Mesothelial cell of epicardium (in vitro differentiated cells): ENCODE measurements around the gene PACRG. TPM values are rescaled to one million over a fixed set of nuclear protein-coding genes. Genes with fewer than 3 reads are reported as not detected.

Experiments
- DNase-seq, 2 experiments: peaks; one replicate each; pipeline ENCODE4 v3.0.0; 2021; ENCODE audit warnings: low spot score in 2 of 2; ENCODE audit not compliant: unreplicated experiment in 2 of 2
- H3K27ac Mint-ChIP-seq: 2 replicates; pipeline ENCODE4 v1.8.0; 2021; ENCODE audit warnings: mixed read lengths
- H3K27me3 Mint-ChIP-seq: 2 replicates; pipeline ENCODE4 v1.8.0; 2021; ENCODE audit warnings: low read depth, mixed read lengths
- H3K36me3 Mint-ChIP-seq: 2 replicates; pipeline ENCODE4 v1.8.0; 2021; ENCODE audit warnings: mixed read lengths
- H3K4me1 Mint-ChIP-seq: 2 replicates; pipeline ENCODE4 v1.8.0; 2021; ENCODE audit warnings: mixed read lengths
- H3K4me3 Mint-ChIP-seq: 2 replicates; pipeline ENCODE4 v1.8.0; 2021; ENCODE audit warnings: mild to moderate bottlenecking, moderate library complexity, mixed read lengths
- H3K9me3 Mint-ChIP-seq: 2 replicates; pipeline ENCODE4 v1.8.0; 2021; ENCODE audit warnings: mixed read lengths
- CTCF ChIP-seq: fragments of 200-600 bp; sonication (generic); IDR thresholded peaks from one replicate; pipeline ENCODE4 v1.5.0; 2021; ENCODE audit warnings: antibody characterized with exemption; ENCODE audit not compliant: unreplicated experiment
- total RNA-seq: library from RNA; stranded (reverse); gene quantifications from 3 replicates; pipeline ENCODE4 v1.2.1, GENCODE V29; 2021

PACRG gene
- total RNA-seq, 1 donor from 2014 or later, result 1.6 TPM

DNA sequence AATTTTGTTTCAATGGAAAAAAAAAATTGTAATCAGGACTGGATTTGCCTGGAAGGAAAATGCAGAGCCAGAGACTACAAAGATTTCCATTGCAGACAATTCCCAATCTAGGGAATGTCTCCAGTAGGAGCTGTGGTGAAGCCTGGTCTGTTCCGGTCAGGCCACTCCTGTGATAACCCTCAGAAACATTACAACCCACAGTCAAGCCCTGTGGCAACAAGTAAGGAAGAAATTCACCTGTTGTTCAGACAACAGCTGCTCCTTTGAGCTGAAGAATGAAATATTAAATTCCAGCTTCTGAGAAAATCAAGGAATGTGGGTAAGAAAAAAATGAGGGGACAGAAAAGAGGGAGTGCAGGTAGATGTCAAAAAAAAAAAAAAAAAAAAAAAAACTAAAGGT is 8.2 kb upstream of the PACRG start:
- no peak for TF ChIP-seq CTCF
- Mint-ChIP-seq H3K27ac (no peak overlapping the region), H3K9me3 (peaks cover 12% of the 10 kb centered on the region), H3K36me3 (peaks cover 2% of the 10 kb centered on the region), H3K27me3 (no peaks in the 10 kb centered on the region), H3K4me1 (no peaks in the 10 kb centered on the region), H3K4me3 (no peak overlapping the region)
- DNase-seq, result no peak

GRCh38 chr6:162721404-162721687 is 6.4 kb upstream of the PACRG start:
- H3K4me3 Mint-ChIP-seq, result no peak overlapping the region
- H3K27me3 Mint-ChIP-seq, result no peaks in the 10 kb centered on the region
- peaks cover 12% of the 10 kb centered on the region for H3K9me3 Mint-ChIP-seq
- no peak for TF ChIP-seq CTCF
- no peak overlapping the region for H3K27ac Mint-ChIP-seq
- peaks cover 2% of the 10 kb centered on the region for H3K4me1 Mint-ChIP-seq
- H3K36me3 Mint-ChIP-seq, result peaks cover 2% of the 10 kb centered on the region
- DNase-seq, result no peak

DNA sequence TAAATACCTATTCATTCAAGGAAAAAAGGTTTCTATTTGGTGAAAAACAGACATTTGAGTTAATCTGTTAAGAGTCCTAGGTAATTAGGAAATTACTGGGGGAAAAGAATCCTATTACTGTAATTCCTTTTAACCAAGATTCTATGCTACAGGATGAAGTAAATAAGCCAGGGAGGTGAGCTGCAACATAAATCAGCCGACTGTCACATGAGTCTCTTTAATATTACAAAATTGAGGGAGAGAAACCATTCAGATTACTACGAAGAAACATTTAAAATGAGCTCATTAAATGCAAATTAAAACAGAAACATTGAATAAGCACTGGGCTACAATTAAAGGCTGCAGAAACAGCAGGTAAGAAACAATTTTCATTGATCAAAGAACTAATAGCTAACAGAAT is 5.5 kb upstream of the PACRG start:
- H3K27me3 Mint-ChIP-seq, result no peaks in the 10 kb centered on the region
- H3K9me3 Mint-ChIP-seq, result peaks cover 8% of the 10 kb centered on the region
- no peak for TF ChIP-seq CTCF
- H3K27ac Mint-ChIP-seq, result no peak overlapping the region
- no peaks in the 10 kb centered on the region for H3K36me3 Mint-ChIP-seq
- no peak for DNase-seq
- peaks cover 8% of the 10 kb centered on the region for H3K4me1 Mint-ChIP-seq
- H3K4me3 Mint-ChIP-seq, result no peak overlapping the region

DNA sequence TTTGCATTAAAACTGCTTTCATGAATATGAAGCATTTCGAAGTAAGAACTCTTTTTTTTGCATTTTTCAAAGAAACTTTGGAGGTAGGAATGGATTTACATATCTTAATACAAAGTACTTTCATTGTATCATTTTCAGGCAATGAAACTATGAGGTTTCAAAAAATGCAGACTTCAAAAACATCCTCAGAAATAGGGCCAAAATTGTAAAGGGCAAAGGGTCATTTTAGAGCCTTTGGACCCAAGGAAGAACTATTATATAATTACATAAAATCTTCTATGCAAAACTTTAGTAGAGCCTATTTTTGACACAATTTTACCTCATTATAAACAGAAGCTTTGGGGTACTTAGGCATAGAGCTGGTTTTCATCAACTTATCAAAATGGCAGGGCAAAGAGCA is 5.1 kb upstream of the PACRG start:
- DNase-seq, result no peak
- Mint-ChIP-seq H3K9me3 (peaks cover 8% of the 10 kb centered on the region), H3K4me3 (no peak overlapping the region), H3K36me3 (no peaks in the 10 kb centered on the region), H3K27me3 (no peaks in the 10 kb centered on the region), H3K4me1 (peaks cover 8% of the 10 kb centered on the region), H3K27ac (no peak overlapping the region)
- TF ChIP-seq CTCF, result no peak

DNA sequence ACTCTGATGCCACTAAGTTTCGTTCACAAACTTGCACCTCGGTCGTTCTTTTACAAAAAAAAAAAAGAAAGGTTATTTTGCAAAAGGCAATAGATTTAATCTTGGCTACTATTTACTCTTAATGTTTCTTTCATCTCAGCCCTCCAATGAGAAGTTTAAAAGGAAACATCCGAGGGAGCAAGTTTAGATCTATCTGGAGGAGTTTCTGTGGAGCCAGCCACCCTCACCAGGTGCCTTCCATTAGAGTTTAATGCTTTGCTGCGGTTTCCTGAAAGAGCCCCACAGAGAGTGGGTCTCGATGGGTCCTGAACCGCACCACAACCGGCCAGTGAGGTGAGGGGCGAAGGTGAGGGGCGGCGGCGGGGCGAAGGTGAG is 840 bp upstream of the PACRG start:
- Mint-ChIP-seq H3K36me3 (no peaks in the 10 kb centered on the region), H3K27ac (peak overlapping the region; percentile 97), H3K4me1 (peaks cover 8% of the 10 kb centered on the region), H3K9me3 (peaks cover 6% of the 10 kb centered on the region), H3K4me3 (peak overlapping the region; percentile 93), H3K27me3 (no peaks in the 10 kb centered on the region)
- no peak for DNase-seq
- no peak for TF ChIP-seq CTCF

DNA sequence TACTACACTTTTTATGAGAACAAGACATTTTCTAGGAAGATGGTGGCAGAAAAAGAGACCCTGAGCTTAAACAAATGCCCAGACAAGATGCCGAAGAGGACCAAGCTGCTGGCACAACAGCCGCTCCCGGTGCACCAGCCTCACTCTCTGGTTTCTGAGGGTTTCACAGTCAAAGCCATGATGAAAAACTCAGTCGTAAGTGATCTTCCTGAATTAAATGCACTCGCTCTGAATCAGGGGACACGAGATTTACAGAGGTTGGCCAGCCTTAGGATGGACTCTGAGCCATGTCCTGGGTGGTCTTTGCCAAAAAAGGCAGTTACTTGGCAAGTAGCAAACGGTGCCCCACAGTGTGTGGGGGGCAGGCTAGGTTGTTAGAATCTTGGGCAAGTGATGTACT is 423 bp downstream of the PACRG start:
- no peak for TF ChIP-seq CTCF
- peaks cover 2% of the 10 kb centered on the region for H3K27me3 Mint-ChIP-seq
- peak overlapping the region; percentile 93 for H3K27ac Mint-ChIP-seq
- DNase-seq, result no peak
- H3K4me1 Mint-ChIP-seq, result peaks cover 8% of the 10 kb centered on the region
- H3K36me3 Mint-ChIP-seq, result no peaks in the 10 kb centered on the region
- peak overlapping the region; percentile 93 for H3K4me3 Mint-ChIP-seq
- peaks cover 6% of the 10 kb centered on the region for H3K9me3 Mint-ChIP-seq
